ENCODE data around the gene TMEM72.

DNA sequence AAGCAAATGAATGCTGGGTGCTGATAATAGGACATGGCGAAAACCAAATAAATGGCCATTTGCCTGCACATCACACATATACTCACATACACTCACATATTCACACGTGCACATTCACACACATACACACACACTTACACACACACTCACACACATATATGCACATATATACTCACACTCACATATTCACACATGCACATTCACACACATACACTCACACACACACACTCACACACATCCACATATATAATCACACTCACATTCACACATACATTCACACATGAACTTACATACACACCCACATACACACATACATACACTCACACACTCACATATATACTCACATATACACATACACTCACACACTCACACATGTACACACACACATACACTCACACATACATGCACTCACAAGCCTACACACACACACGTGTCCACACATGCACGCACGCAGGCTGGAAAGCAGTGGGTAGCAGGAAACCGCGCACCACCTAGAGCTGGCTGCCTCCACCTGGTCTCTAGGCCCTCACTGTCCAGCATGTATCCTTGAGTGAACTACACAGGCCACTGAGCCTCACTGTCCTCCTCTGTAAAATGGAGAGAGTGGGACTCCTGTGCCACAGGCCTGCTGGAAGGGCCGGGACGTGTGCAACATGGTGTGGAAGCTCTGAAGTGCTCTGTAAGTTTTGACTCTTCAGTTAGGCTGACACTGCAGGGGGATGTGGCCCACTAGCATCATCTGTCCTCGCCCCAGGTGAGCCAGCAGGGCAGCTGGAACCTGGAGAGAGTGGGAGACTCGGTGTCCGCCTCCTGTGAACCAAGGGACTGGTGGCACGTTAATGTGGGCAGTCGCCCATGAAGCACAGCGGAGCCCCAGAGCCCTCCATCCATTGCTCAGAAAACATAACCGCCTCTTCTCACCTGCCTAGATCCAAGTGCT lies 14.9 kb downstream of the TMEM72 start:
- TF ChIP-seq, protein P1, sequence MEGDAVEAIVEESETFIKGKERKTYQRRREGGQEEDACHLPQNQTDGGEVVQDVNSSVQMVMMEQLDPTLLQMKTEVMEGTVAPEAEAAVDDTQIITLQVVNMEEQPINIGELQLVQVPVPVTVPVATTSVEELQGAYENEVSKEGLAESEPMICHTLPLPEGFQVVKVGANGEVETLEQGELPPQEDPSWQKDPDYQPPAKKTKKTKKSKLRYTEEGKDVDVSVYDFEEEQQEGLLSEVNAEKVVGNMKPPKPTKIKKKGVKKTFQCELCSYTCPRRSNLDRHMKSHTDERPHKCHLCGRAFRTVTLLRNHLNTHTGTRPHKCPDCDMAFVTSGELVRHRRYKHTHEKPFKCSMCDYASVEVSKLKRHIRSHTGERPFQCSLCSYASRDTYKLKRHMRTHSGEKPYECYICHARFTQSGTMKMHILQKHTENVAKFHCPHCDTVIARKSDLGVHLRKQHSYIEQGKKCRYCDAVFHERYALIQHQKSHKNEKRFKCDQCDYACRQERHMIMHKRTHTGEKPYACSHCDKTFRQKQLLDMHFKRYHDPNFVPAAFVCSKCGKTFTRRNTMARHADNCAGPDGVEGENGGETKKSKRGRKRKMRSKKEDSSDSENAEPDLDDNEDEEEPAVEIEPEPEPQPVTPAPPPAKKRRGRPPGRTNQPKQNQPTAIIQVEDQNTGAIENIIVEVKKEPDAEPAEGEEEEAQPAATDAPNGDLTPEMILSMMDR (IDR thresholded peaks at IDR 0.05; ENCODE audit: insufficient read depth, low read depth, low read length) = no peak
- TF ChIP-seq EZH2 (IDR thresholded peaks at IDR 0.05; ENCODE audit: insufficient read depth, low read length) = no peak
